ENCODE measurements around the gene SELENOO. TPM values are rescaled to one million over a fixed set of nuclear protein-coding genes. Genes with fewer than 3 reads are reported as not detected.

The SELENOO gene
- total RNA-seq, 1 experiment from 2014 or later, result 19.0 TPM

DNA sequence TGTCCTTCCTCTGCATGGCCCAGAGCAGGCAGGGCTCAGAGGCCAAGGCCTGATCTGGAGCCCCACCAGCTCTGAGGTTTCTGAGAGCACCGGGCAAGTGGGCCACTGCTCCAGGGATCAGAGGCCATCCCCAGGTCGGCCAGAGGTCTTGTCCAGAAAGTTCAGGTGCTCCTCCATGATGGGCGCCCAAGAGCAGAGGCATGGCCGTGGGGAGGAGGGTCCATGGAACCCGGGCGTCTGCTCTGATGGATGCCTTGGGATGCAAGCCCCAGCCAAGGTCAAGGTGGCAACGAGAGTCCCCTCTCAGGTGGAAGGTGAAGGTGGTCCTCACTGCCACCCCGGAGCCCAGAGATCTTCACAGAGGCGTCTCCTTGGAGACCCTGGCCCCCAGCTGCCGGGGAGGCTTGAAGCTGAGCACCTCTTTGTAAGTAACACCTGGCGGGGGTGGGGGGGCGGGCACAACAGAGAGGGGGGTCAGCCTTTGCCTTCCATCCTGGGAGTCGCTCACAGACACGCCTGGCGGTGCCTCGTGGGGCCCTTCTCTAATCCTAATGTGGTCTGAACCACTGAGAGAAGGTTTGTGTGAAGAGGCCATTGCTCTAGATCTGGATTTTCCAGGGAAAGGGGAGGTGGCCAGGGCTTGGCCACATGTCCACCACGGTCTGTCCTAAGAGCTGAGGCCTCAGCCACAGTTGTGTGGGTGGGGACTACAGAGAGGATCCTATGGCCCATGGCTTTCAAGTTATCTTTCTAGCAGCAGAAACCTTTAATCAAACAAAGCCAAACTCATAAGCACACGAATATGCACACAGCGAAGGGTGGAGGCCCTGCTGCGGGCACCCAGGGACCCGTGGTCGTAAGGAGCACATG is 52.5 kb downstream of the SELENOO start:
- Histone ChIP-seq H3K18ac (ENCODE audit: insufficient read length, low read depth, low read length) (no peak overlapping the region), H4K91ac (ENCODE audit: insufficient read length, low read depth, low read length) (no peak overlapping the region), H3K4me2 (ENCODE audit: insufficient read depth, insufficient read length, low read length) (no peak overlapping the region), H3T11ph (ENCODE audit: low read length) (no peak overlapping the region), H3K27me3 (ENCODE audit: insufficient read depth, low read length) (no peaks in the 10 kb centered on the region), H3K79me2 (ENCODE audit: insufficient read depth, low read length) (no peaks in the 10 kb centered on the region), H3K27ac (ENCODE audit: insufficient read length, low read depth, low read length) (no peak overlapping the region), H2BK5ac (ENCODE audit: insufficient read length, low read length) (no peak overlapping the region), H3K23ac (ENCODE audit: insufficient read length, low read depth, low read length) (no peak overlapping the region), H4K20me1 (ENCODE audit: control insufficient read depth, insufficient read depth, insufficient read length) (no peaks in the 10 kb centered on the region), H4K5ac (ENCODE audit: insufficient read length, low read depth, low read length) (no peak overlapping the region), H2AK5ac (ENCODE audit: insufficient read length, low read length) (no peak overlapping the region), H3K9ac (ENCODE audit: extremely low read depth, insufficient read length, low read length) (no peak overlapping the region), H3K4me1 (ENCODE audit: insufficient read depth, low read length) (no peaks in the 10 kb centered on the region), H4K8ac (replicated peaks; ENCODE audit: insufficient read length, low read depth, low read length) (no peak overlapping the region), H3K23me2 (ENCODE audit: insufficient read length, low read depth, low read length, poor library complexity, severe bottlenecking) (peaks cover 15% of the 10 kb centered on the region), H3K9me3 (ENCODE audit: control insufficient read depth, low read depth, low read length) (no peaks in the 10 kb centered on the region), H2BK15ac (ENCODE audit: low read depth, low read length) (no peak overlapping the region), H3K14ac (ENCODE audit: insufficient read depth, low read length) (no peak overlapping the region), H2BK20ac (ENCODE audit: low read depth, low read length, poor library complexity, severe bottlenecking) (no peak overlapping the region), H3K56ac (ENCODE audit: insufficient read length, low read depth, low read length) (no peak overlapping the region), H3K79me1 (ENCODE audit: insufficient read depth, low read depth, low read length, poor library complexity, severe bottlenecking) (no peaks in the 10 kb centered on the region), H3K4ac (ENCODE audit: low read depth, low read length) (no peak overlapping the region), H2BK12ac (ENCODE audit: insufficient read length, low read depth, low read length) (no peak overlapping the region), H2AFZ (ENCODE audit: low read length) (no peak overlapping the region), H2BK120ac (ENCODE audit: low read depth, low read length, poor library complexity, severe bottlenecking) (no peak overlapping the region)
- no peak for DNase-seq
- Mint-ChIP-seq H3K4me3 (no peak overlapping the region), H3K9me3 (no peaks in the 10 kb centered on the region; a peak in 1 of 5 replicates), H3K4me1 (peaks cover 3 to 6% of the 10 kb centered on the region in 2 experiments), H3K36me3 (ENCODE audit: insufficient read depth in 1 of 3, low read depth in 3 of 3) (peaks cover 0 to 3% (median 0%) of the 10 kb centered on the region in 3 experiments; a peak in 2 of 7 replicates), H3K27me3 (ENCODE audit: low read depth) (peaks cover 2% of the 10 kb centered on the region; the same call in 1 of the 2 replicates), H3K27ac (no peak overlapping the region)
- no CpG with 5 or more reads among the region's 22 CpGs for WGBS (ENCODE audit: extremely low coverage, insufficient read length, low lambda C conversion rate)
- TF ChIP-seq, protein P1, sequence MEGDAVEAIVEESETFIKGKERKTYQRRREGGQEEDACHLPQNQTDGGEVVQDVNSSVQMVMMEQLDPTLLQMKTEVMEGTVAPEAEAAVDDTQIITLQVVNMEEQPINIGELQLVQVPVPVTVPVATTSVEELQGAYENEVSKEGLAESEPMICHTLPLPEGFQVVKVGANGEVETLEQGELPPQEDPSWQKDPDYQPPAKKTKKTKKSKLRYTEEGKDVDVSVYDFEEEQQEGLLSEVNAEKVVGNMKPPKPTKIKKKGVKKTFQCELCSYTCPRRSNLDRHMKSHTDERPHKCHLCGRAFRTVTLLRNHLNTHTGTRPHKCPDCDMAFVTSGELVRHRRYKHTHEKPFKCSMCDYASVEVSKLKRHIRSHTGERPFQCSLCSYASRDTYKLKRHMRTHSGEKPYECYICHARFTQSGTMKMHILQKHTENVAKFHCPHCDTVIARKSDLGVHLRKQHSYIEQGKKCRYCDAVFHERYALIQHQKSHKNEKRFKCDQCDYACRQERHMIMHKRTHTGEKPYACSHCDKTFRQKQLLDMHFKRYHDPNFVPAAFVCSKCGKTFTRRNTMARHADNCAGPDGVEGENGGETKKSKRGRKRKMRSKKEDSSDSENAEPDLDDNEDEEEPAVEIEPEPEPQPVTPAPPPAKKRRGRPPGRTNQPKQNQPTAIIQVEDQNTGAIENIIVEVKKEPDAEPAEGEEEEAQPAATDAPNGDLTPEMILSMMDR (conservative IDR thresholded peaks at IDR 0.05), result no peak

Measured in H9 (cell line).